SW480 (cell line): ENCODE results near the gene DPH7.
"Not testable (repeated sequence)": the region's sequence is repeated elsewhere in the genome, so short reads cannot be mapped to it uniquely, and the experiment has no call there.

Experiments
- DNase-seq: peaks from one replicate; pipeline ENCODE4 v3.0.0-alpha.2; 2016; ENCODE audit warnings: low spot score

Gene DPH7

DNA sequence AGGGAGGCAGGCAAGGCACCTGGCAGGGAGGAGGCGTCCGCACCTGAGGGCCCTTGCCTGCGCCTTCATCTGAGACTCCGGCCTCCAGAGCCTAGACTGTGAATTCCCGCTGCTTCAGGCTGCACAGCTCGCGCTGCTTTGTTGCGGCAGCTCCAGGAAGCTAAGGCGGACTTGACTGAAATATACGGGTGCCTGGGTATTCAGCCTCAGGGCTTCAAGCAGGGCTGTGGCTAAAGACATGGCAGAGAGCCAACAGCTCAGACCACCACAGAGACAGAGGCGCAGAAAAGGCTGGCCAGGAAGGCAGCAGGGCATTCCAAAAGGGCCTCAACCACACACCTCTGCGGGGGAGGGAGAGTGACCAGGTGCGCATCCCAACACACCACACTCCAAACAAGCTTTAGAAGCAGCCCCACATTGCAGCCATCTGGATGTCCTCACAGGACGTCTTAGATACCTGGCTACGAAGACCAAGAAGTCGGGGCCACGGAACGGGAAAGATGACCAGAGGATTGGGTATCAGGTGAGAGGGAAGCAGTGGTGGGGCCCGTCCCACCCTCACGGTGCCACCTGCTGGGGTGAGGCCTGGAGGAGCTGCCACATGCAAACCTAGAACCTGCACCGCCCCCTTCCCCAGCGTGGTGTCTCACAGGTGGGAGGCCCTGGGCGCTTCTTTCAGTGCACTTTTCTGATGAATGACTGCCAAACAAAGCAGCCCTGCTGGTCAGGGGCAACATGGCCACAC is 1.7 kb upstream of the DPH7 start:
- DNase-seq: no peak

DNA sequence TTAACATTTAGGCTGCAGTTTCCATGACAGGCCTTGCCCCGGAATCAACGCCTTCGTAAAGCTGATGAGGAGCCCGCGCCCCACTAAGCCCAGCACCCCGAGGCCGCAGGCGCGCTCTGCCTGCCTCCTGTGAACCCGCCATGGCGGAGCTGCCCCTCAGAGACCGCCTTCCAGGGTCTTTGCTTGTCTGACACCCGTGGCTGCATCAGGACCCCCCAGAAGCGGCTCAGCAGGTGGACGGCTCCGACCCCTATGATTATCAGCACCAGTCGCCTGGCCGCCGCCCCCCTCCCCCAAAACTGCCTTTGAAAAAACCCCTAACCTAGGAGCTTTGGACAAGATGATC is 507 bp upstream of the DPH7 start:
- no peak for DNase-seq

DNA sequence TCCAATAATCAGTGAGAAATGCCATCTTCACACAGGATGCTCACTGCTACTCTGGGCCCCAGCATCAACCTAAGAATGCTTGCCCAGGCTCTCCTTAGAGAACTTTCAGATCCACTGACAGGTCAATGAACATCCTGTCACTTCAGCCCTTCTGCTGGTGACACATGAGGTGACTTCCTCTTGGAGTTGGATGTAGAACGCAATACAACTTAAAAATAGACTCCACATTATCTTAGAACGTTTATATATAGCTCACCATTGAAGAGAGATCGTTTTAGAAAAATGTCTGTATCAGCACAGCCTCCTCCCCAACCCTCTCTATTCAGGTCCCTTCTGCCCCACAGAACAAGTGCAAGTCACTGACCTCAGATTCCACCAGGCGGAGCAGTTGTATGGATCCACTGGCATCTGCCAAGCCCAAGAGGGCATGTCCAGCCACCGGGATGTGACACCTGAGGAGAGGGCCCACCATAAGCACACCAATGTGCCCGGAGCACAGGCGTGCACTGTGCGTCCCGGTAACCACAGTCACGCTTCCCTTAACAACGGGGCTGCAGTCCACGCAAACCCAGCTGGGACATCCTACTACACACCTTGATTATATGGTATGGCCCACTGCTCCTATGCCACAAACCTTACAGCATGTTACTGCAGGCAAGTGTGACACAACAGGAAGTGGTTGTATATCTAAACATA is 2.9 kb downstream of the DPH7 start:
- DNase-seq: no peak

DNA sequence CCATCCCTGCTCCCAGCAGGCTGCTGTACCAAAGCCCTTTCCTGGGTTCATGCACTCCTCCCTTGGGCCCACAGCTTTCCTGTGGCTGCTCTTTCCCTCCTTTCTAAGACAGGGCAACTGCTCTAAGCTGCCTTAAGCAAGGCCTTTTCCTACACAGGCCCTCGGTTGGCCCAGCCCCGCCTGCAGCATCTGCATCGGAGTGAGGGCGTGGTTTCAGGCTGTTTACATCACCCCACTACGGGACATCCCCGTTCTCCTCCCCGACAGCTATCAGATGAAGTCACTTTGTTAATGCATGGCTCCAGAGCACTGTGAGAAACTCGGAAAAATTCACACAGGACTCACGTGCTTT is 3.4 kb downstream of the DPH7 start:
- no peak for DNase-seq

DNA sequence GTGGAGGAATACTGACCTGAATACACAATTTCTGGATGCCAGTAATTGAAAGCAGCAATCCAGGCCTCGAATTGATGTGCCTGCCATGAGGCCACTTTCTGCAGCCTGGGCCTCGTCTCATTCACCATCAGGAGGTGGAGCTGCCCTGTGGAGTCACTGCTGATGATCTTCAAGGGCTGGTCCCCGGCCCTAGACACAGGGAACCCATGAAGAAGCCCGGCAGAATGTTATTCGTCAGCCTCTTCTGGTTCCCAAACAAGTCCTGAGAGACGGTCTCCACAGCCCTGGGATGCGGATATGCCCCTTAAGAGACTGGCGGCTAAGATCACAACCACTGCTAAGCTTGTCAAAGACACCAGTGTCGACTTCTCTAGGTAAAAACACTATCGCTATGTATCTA is 4.5 kb downstream of the DPH7 start:
- no peak for DNase-seq

DNA sequence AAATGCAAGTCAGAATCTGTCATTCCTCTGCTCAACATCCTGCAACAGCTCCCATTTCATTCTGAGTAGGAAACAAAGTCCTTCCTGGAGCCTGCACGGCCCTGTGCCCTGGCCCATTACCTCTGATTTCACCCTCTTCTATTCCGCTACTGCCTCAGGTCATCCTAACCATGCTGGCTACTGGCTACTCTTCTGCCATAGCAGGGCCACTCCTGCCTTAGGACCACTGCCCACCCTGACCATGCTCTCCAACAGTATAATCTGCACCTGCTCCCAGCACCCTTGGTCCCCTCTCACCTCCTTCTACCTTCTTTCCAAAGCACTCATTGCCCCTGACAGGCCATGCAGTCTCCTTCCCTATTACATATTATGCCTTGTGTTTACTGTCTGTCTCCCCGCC is 8.2 kb downstream of the DPH7 start:
- DNase-seq: no peak

DNA sequence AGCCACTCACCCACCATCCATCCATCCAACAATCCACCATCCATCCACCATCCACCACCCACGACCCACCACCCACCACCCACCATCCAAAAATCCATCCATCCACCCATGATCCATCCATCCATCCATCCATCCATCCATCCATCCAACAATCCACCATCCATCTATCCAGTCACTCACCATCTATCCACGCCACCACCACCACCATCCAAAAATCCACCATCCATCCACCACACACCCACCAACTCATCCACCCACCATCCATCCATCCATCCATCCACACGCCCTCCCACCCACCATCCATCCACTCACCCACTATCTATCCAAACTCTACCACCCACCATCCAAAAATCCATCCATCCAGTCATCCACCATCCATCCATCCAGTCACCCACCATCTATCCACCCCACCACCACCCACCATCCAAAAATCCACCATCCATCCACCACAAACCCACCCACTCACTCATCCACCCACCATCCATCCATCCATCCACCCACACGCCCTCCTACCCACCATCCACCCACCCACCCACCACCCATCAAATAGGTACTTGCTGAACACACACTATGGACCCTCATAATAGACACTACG is 9.0 kb downstream of the DPH7 start:
- DNase-seq: no peak

DNA sequence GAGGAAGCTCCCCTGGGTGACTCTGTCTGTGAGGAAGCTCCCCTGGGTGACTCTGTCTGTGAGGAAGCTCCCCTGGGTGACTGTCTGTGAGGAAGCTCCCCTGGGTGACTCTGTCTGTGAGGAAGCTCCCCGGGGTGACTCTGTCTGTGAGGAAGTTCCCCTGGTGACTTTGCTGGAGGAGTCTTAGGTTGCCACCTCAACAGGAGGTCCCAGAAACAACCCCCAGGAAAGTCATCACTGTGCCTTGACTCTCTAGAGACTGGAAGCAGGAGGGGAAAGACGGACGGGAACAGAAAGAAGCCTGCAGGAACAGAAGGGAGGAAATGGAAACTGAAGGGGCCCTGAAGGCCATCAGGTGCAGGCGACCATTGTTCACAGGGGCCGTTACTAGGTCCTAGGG is 10.3 kb downstream of the DPH7 start:
- not testable (repeated sequence) for DNase-seq

DNA sequence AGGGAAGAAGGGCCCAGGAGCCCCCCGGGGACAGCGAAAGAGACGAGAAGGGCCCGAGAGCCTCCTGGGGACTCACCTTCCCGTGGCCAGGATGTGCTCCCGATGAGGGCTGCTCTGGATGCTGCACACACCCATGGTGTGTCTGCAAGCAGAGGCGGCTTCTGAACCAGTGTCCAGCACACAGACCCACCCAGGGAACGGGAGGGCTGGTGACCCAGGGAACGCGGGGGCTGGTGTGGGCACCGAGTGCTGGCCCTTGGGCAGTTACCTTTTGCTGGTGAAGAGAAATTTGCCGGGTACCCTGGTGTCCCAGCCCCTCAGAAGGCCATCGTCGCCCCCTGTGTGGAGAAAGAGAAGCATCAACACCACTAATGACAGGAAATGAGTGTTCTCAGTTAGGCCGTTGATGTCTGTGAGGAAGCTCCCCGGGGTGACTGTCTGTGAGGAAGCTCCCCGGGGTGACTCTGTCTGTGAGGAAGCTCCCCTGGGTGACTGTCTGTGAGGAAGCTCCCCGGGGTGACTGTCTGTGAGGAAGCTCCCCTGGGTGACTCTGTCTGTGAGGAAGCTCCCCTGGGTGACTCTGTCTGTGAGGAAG is 13.8 kb downstream of the DPH7 start:
- no peak for DNase-seq

DNA sequence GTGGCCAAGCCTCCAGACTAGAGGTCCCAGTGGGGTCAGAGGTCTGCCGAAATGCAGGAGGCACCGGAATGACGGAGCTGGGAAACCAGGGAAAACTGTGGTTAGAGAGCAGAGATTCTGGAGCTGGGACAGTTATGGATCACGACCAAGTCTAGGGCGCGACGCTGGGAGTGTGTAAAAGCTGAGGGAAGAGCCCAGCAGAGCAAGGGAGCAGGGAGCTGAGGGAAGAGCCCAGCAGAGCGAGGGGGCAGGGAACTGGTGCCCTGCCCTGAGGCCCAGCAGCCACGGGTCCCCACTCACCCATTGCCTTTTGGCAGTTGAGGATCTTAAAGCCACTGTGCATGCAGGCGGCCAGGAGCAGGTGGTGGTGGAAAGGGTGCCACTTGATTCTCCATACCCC is 14.6 kb downstream of the DPH7 start:
- no peak for DNase-seq

DNA sequence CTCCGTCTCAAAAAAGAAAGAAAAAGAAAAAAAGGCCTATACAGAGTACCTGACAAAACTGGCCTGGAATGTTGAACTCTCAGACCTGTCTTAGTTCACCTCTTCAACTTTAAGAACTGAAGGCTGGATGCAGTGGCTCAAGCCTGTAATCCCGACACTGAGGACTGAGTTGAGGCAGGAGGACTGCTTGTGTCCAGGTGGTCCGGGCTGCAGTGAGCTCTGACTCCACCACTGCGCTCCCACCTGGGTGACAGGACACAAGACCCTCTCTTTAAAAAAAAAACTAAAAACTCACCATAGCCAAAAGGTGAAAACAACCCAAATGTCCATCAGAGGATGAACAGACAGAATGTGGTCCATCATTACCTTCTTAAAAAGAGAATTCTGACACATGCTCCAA is 20.6 kb downstream of the DPH7 start:
- DNase-seq: no peak

DNA sequence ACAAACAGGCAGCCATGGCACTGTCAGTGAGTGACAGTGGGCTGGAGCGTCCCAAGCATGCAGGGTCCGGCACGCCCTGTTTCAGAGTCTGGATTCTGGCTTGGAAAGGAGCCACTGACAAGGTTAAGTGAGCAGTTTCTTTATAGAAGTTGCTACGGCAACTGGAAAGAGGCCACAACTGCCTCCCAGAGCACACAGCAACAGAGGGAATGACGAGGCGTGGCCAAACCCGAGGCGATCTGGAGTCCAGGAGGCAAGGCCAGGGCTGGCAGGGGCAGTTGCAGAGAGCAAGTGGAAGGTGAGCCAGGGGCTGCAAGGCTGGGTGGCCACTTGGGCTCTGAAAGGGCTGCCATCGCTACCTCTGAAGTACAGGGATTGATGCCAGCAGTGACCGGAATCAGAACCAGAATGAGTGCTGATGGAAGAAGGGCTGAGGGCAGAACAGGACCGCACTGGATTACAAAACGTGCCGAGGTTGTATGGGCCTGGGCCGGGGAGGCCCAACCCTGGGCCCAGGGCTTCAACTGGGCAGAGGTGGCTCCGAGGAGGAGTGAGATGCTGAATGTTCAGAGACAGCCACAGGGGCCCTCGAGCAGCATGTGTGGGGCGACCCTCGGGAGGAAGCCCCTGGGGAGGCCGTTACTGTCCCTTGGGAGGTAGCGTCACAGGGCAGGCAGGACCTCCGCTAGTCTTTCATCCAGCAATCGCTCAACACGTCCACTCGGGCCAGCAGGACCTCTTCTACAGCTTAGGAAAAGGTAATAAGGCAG is 22.5 kb downstream of the DPH7 start:
- peak; percentile 24 for DNase-seq

DNA sequence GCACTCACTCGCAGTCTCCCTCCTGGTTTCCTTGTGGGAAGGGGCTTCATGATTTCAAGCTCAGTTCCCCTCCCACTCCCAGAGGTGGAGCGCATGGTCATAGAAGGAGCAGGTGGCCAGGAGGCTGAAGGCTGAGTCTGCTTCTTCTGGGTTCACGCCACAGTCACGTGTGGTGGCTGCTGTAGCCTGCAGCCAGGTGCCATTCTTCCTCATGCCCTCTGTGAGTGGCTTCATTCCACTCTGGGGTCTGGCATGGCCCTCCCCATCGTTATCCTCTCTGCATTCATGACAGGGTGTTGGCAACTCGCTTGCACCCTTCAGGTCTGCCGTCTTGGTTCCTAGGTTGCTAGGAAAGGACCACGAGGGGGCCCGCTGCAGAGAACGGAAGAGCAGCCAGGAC is 23.5 kb downstream of the DPH7 start:
- no peak for DNase-seq

DNA sequence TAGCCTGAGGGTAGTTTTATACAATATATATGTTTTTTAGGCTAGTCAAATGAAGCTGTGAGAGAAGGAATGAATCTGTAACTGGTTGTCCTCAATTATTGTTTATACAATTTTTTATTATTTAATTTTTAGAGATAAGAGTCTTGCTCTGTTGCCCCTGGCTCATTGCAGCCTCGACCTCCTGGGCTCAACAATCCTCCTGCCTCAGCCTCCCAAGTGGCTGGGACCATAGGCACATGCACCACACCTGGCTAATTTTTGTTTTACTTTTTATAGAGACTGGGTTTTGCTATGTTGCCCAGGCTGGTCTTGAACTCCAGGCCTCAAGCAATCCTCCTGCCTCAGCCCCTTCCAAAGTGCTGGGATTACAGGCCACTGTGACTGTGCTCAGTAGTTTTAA is 24.4 kb downstream of the DPH7 start:
- no peak for DNase-seq

DNA sequence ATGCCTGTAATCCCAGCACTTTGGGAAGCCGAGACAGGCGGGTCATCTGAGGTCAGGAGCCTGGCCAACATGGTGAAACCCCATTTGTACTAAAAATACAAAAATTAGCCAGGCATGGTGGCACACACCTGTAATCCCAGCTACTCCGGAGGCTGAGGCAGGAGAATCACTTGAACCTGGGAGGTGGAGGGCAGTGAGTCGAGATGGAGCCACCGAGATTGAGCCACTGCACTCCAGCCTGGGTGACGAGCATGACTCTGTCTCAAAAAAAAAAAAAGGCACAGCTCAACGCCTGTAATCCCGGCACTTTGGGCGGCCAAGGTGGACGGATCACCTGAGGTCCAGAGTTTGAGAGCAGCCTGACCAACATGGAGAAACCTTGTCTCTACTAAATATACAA is 25.1 kb downstream of the DPH7 start:
- not testable (repeated sequence) for DNase-seq

DNA sequence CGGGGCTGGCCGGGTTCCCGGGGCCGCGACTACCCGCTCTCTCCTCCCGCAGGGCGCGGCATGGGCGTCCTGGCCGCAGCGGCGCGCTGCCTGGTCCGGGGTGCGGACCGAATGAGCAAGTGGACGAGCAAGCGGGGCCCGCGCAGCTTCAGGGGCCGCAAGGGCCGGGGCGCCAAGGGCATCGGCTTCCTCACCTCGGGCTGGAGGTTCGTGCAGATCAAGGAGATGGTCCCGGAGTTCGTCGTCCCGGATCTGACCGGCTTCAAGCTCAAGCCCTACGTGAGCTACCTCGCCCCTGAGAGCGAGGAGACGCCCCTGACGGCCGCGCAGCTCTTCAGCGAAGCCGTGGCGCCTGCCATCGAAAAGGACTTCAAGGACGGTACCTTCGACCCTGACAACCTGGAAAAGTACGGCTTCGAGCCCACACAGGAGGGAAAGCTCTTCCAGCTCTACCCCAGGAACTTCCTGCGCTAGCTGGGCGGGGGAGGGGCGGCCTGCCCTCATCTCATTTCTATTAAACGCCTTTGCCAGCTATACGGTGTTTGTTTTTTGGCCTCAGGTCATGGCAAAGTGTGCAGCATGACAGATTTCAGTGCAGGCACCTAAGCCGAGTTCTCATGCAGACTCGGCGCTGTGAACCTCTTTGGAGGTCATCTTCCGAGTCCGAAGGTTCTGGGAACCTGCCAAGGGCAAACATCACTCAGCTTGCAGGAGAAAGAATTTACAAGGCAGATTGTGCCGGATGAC is 26.5 kb downstream of the DPH7 start:
- peak; percentile 23 for DNase-seq

DNA sequence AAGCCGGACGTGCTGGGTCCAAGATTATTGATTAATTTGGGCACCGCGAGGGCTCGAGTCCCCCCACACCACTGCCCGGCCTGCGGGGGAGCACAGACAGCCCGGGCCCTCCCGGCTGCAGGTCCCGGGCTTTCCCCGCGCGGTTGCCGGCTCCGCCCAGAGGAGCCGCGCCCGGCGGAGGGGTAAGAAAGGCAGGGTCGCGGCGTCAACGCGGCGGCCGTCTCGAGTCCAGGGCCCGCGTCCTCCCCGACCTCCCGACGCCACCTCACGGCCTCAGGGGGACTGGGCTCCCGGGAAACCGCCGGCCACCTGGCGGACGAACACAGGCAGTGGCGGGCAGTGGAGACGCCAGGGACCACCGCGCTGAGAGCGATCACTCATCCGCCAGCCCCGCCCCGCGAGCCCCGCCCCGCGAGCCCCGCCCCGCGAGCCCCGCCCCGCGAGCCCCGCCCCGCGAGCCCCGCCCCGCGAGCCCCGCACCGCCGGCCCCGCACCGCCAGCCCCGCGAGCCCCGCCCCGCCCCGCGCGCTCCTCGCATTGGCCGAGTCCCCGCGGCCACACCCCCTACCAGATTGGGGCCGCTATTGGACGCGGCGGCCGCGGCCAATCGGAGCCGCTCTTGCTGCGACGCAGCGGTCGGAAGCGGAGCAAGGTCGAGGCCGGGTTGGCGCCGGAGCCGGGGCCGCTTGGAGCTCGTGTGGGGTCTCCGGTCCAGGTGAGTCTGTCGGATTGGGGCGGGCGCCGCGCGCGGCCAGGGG is 27.3 kb downstream of the DPH7 start, which contains the start of gene MRPL41:
MRPL41 (plus strand) TSS at position 616 of the 758 bp plus-strand sequence. CDS start 203 bp downstream, outside the sequence.
- peak; percentile 81 for DNase-seq

DNA sequence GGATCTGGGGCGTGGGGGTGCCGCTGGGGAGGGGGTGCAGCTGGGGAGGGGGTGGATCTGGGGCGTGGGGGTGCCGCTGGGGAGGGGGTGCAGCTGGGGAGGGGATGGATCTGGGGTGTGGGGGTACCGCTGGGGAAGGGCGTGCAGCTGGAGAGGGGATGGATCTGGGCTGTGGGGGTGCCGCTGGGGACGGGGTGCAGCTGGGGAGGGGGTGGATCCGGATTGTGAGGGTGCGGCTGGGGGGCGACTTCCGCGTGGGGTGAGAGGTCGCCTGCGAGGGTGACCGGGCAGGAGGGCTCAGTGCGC is 27.8 kb downstream of the DPH7 start:
- DNase-seq: not testable (repeated sequence)

DNA sequence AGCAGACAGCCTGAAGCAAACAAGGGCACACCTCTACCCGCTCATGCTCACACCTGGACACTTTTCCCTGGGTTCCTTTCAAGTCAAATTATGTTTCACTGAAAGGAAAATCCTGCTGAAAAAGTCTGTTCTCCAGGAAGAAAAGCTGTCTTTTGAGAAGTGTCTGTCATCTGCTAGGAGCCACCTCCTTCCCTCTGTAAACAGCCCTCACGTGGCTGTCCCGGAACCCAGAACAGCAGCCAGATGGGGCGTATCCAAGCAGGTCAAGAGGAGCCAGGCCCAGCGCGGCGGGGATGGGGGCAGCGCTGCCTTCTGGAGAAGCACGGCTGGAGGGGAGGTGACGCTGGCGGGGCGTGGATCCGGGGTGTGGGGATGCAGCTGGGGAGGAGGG is 28.5 kb downstream of the DPH7 start, which contains the start of gene PNPLA7:
PNPLA7 (minus strand) TSS at position 172 of the 391 bp plus-strand sequence. CDS start 205 bp downstream, outside the sequence.
- peak; percentile 73 for DNase-seq

DNA sequence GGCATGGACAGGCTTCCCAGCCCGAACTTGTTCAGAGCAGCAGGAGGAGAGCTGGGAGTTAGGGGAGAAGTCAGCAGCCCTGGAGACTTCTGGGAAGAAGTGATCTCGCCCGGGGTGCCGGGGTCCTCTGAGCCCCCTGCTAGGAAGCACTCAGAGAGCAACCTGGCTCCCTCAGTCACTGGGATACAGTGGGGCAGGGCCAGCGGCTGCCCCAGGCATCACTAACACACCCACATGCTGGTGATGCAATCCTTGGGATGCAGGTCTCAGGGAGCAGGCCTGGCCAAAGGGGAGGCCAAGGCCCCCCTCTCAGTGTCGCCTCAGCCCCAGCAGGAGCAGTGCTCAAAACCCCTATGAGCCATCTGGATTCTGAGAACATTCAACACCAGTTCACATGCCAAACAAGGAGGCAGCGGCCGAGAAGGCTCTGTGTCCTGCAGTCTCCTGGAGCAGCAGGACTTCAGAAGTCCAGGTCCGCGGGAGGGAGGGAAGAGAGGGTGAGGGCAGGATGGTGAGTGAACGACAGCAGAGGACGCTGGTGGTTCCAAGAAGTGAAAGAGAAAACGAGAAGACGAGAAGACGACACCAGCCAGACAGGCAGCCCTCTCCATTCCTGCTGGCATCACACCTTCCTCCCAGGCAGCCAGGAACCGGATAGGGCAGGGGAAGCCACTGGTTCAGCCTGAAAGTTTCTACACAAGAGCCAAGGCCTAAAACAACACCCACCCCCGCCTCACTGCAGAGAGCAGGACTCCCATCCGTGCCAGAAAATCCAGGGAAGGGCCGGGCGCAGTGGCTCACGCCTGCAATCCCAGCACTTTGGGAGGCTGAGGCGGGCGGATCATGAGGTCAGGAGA is 30.8 kb downstream of the DPH7 start:
- no peak for DNase-seq
